Mesenchymal stem cell (in vitro differentiated cells and primary cell): ENCODE measurements around the gene TFPT. TPM values are rescaled to one million over a fixed set of nuclear protein-coding genes. Genes with fewer than 3 reads are reported as not detected.

Experiments used
- DNase-seq: peaks from one replicate; pipeline ENCODE4 v3.0.0-alpha.2; 2013
- H2AFZ ChIP-seq: one replicate; pipeline ENCODE4 v1.6.1; 2013; ENCODE audit warnings: low read depth, mild to moderate bottlenecking, control low read depth, inconsistent platforms, low read length, moderate library complexity
- H2AK5ac ChIP-seq: 2 replicates; pipeline ENCODE4 v1.6.1; 2013; ENCODE audit warnings: low read length, moderate library complexity, mild to moderate bottlenecking, inconsistent platforms; ENCODE audit not compliant: severe bottlenecking
- H2BK120ac ChIP-seq: one replicate; pipeline ENCODE4 v1.6.1; 2013; ENCODE audit warnings: low read depth, mild to moderate bottlenecking, inconsistent platforms, low read length, moderate library complexity
- H2BK12ac ChIP-seq, 2 experiments: one replicate each; pipeline ENCODE4 v1.6.1; 2013; ENCODE audit warnings: inconsistent platforms in 2 of 2, low read length in 2 of 2, mild to moderate bottlenecking in 2 of 2, moderate library complexity in 2 of 2, control low read depth in 1 of 2
- H2BK15ac ChIP-seq: one replicate; pipeline ENCODE4 v1.6.1; 2013; ENCODE audit warnings: mild to moderate bottlenecking, low read depth, inconsistent platforms; ENCODE audit not compliant: poor library complexity, severe bottlenecking
- H2BK5ac ChIP-seq: 2 replicates; pipeline ENCODE4 v1.6.1; 2013; ENCODE audit warnings: low read depth, mild to moderate bottlenecking, low read length, control low read depth, inconsistent platforms; ENCODE audit not compliant: poor library complexity, severe bottlenecking
- H3K14ac ChIP-seq, 2 experiments: one replicate each; pipeline ENCODE4 v1.6.1; 2013; ENCODE audit warnings: inconsistent platforms in 2 of 2, low read length in 2 of 2, control low read depth in 1 of 2, mild to moderate bottlenecking in 1 of 2, moderate library complexity in 1 of 2
- H3K18ac ChIP-seq, 2 experiments: one replicate each; pipeline ENCODE4 v1.6.1; 2013; ENCODE audit warnings: inconsistent platforms in 2 of 2, low read length in 2 of 2, control low read depth in 1 of 2, low read depth in 1 of 2, mild to moderate bottlenecking in 1 of 2
- H3K23ac ChIP-seq, 2 experiments: one replicate each; pipeline ENCODE4 v1.6.1; 2013; ENCODE audit warnings: inconsistent platforms in 2 of 2, low read length in 2 of 2, mild to moderate bottlenecking in 2 of 2, moderate library complexity in 2 of 2, control low read depth in 1 of 2
- H3K27ac ChIP-seq: 2 replicates; pipeline ENCODE4 v1.5.1; 2013; ENCODE audit warnings: mild to moderate bottlenecking, moderate library complexity, low read length, control low read depth, inconsistent platforms; ENCODE audit not compliant: poor library complexity, severe bottlenecking
- H3K27me3 ChIP-seq, 2 experiments: 2 replicates each; pipeline versions ENCODE4 v1.6.1 to v1.7.0; 2013; ENCODE audit warnings: low read length in 2 of 2, mild to moderate bottlenecking in 2 of 2, moderate library complexity in 2 of 2, control low read depth in 1 of 2, inconsistent platforms in 1 of 2; ENCODE audit not compliant: control insufficient read depth in 1 of 2, insufficient read depth in 1 of 2
- H3K36me3 ChIP-seq, 2 experiments: 2 replicates each; pipeline versions ENCODE4 v1.6.1 to v1.7.0; 2013; ENCODE audit warnings: low read length in 2 of 2, control low read depth in 1 of 2, inconsistent platforms in 1 of 2, low read depth in 1 of 2, mild to moderate bottlenecking in 1 of 2; ENCODE audit not compliant: insufficient read depth in 2 of 2, control insufficient read depth in 1 of 2
- H3K4ac ChIP-seq, 2 experiments: one replicate each; pipeline ENCODE4 v1.6.1; 2013; ENCODE audit warnings: inconsistent platforms in 2 of 2, low read length in 2 of 2, mild to moderate bottlenecking in 2 of 2, moderate library complexity in 2 of 2, control low read depth in 1 of 2, low read depth in 1 of 2
- H3K4me1 ChIP-seq: 2 replicates; pipeline ENCODE4 v1.6.1; 2013; ENCODE audit warnings: low read depth, low read length, control low read depth; ENCODE audit not compliant: control insufficient read depth, insufficient read depth
- H3K4me2 ChIP-seq: 2 replicates; pipeline ENCODE4 v1.6.1; 2013; ENCODE audit warnings: low read length, mild to moderate bottlenecking, inconsistent platforms; ENCODE audit not compliant: poor library complexity, severe bottlenecking
- H3K4me3 ChIP-seq, 2 experiments: 2 replicates each; pipeline versions ENCODE4 v1.5.1 to v1.7.0; 2013; ENCODE audit warnings: low read length in 2 of 2, mild to moderate bottlenecking in 2 of 2, control low read depth in 1 of 2, low read depth in 1 of 2; ENCODE audit not compliant: insufficient read depth in 1 of 2
- H3K79me1 ChIP-seq: replicated peaks from 2 replicates; pipeline ENCODE4 v1.6.1; 2013; ENCODE audit warnings: mild to moderate bottlenecking, control low read depth, low read length, inconsistent platforms; ENCODE audit not compliant: poor library complexity, severe bottlenecking
- H3K9ac ChIP-seq: 2 replicates; pipeline ENCODE4 v1.7.0; 2013; ENCODE audit warnings: mild to moderate bottlenecking, low read length, moderate library complexity
- H3K9me3 ChIP-seq: 2 replicates; pipeline ENCODE4 v1.7.0; 2013; ENCODE audit warnings: mild to moderate bottlenecking, low read length; ENCODE audit not compliant: control insufficient read depth
- H4K8ac ChIP-seq: one replicate; pipeline ENCODE4 v1.6.1; 2013; ENCODE audit warnings: inconsistent platforms, mild to moderate bottlenecking, low read length, moderate library complexity
- H4K91ac ChIP-seq: one replicate; pipeline ENCODE4 v1.6.1; 2013; ENCODE audit warnings: mild to moderate bottlenecking, low read length, inconsistent platforms
- WGBS: methylation state at CpG from one replicate; pipeline ENCODE4 v1.1.7; 2013; ENCODE audit warnings: mixed read lengths; 5-methylcytosine and 5-hydroxymethylcytosine counted together
- polyA plus RNA-seq, 2 experiments: library from polyadenylated mRNA; stranded (reverse); fragments of 200-250 nt; gene quantifications; one replicate each; pipeline ENCODE4 v1.2.3, GENCODE V29; 2013

Gene TFPT, protein sequence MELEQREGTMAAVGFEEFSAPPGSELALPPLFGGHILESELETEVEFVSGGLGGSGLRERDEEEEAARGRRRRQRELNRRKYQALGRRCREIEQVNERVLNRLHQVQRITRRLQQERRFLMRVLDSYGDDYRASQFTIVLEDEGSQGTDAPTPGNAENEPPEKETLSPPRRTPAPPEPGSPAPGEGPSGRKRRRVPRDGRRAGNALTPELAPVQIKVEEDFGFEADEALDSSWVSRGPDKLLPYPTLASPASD
- 11.8 TPM for polyA plus RNA-seq (2013, experiment 1 of 2)
- polyA plus RNA-seq (2013, experiment 2 of 2) = 11.8 TPM

DNA sequence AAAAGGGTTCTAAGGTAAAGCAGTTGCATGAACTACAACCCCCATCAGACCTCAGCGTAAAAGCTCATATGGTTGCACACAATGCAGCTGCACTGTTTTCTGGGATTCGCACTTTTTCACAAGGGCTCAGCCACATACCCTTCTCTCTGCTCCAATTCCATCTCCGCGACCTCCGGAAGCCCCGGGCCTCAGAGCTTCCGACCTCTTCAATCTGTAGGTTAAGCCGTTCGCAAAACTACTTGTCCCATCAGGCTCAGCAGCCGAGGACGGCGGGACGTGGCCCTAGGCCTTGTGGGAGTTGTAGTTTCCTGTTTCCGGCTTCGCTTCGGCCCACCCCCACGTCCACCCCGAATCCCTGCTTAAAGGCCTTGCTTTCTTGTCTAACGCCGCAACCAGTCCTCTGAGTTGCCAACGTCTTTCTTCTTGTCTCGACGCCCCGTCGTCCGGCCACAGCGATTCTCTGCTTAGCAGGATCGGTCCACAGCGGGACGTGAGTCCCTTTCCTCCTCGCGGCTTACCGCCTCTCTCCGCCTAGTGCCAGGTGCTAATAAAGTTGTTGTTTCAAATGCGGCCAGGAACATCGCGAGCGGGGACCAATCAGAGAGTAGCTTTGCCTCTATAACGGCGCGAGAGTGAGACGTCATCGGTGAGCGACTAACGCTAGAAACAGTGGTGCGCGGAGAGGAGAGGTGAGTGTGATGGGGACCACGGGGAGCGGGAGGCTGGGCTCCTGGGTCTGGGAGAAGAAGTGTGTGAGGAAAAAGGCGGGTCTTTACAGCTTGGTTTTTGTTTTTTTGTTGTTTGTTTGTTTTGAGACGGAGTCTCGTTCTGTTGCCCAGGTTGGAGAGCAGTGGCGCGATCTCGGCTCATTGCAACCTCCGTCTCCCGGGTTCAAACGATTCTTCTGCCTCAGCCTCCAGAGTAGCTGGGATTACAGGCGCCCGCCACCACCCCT, at the start of gene TFPT, which contains the start of gene PRPF31:
TFPT (minus strand) TSS at position 549 of the 955 bp plus-strand sequence; CDS start at position 161, 388 bp downstream.
PRPF31 (plus strand) TSS at position 646 of the 955 bp plus-strand sequence. CDS start 2,525 bp downstream, outside the sequence.
- peak within 1 kb of the TSS; percentile 29 for H2BK15ac ChIP-seq
- H4K8ac ChIP-seq = peak within 1 kb of the TSS; percentile 93
- peaks cover 33 to 35% of the 10 kb centered on the region in 2 experiments for H3K36me3 ChIP-seq
- peak within 1 kb of the TSS in 1 of 2 experiments; percentile 89 for H3K14ac ChIP-seq
- peak within 1 kb of the TSS; percentile 71 to 92 for H3K4me3 ChIP-seq
- peak within 1 kb of the TSS; percentile 74 for H2AFZ ChIP-seq
- peaks cover 17% of the 10 kb centered on the region for H3K4me1 ChIP-seq
- no peaks in the 10 kb centered on the region for H3K9me3 ChIP-seq
- peak within 1 kb of the TSS; percentile 23 for H2BK120ac ChIP-seq
- H3K4ac ChIP-seq = peak within 1 kb of the TSS; percentile 66 to 82
- peak within 1 kb of the TSS; percentile 93 for H3K9ac ChIP-seq
- peak; percentile 99 for DNase-seq
- H2BK5ac ChIP-seq = peak within 1 kb of the TSS; percentile 92
- peaks cover 47% of the 10 kb centered on the region for H3K79me1 ChIP-seq
- no peaks in the 10 kb centered on the region for H3K27me3 ChIP-seq
- peak within 1 kb of the TSS; percentile 88 for H3K27ac ChIP-seq
- peak within 1 kb of the TSS; percentile 95 to 96 for H3K18ac ChIP-seq
- WGBS = under 1% methylated on average over 60 of the region's 60 CpGs
- H3K23ac ChIP-seq = no peak within 1 kb of the TSS
- H4K91ac ChIP-seq = peak within 1 kb of the TSS; percentile 91
- peak within 1 kb of the TSS; percentile 34 for H2AK5ac ChIP-seq
- peak within 1 kb of the TSS; percentile 93 for H3K4me2 ChIP-seq
- peak within 1 kb of the TSS; percentile 20 to 79 for H2BK12ac ChIP-seq

DNA sequence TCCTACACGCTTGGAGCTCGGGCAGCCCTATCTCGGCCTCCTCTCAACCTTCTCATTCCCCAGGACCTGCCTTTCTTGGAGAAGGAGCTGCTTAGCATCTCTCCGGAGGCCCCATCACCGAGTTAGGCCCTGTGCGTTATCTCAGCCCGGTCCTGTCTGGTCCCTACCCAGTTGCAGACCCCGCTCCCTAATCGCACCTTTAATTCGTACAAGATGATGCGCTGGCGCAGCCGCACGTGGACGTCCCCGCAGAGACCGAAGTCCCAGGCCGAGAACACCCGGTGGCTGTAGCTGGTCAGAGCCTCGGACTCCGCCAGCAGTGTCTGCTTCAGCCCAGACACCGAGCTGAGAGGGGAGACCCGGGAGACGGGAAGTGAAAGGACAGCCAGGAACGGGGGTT, 49.8 kb upstream of the TFPT start:
- Histone ChIP-seq H4K91ac (no peak overlapping the region), H3K4me2 (no peak overlapping the region), H2BK120ac (no peak overlapping the region), H3K18ac (no peak overlapping the region), H3K9ac (no peak overlapping the region), H3K23ac (no peak overlapping the region), H2AFZ (no peak overlapping the region), H3K9me3 (no peaks in the 10 kb centered on the region), H3K79me1 (peaks cover 10% of the 10 kb centered on the region), H2BK12ac (no peak overlapping the region), H2BK5ac (no peak overlapping the region), H2BK15ac (no peak overlapping the region), H3K36me3 (no peaks in the 10 kb centered on the region), H3K14ac (no peak overlapping the region), H3K27ac (no peak overlapping the region), H2AK5ac (no peak overlapping the region), H3K4me3 (no peak overlapping the region), H3K4ac (no peak overlapping the region), H3K4me1 (peaks cover 19% of the 10 kb centered on the region), H4K8ac (no peak overlapping the region), H3K27me3 (peaks cover 0 to 15% of the 10 kb centered on the region in 2 experiments)
- no peak for DNase-seq
- 92% methylated on average over 25 of the region's 25 CpGs for WGBS

DNA sequence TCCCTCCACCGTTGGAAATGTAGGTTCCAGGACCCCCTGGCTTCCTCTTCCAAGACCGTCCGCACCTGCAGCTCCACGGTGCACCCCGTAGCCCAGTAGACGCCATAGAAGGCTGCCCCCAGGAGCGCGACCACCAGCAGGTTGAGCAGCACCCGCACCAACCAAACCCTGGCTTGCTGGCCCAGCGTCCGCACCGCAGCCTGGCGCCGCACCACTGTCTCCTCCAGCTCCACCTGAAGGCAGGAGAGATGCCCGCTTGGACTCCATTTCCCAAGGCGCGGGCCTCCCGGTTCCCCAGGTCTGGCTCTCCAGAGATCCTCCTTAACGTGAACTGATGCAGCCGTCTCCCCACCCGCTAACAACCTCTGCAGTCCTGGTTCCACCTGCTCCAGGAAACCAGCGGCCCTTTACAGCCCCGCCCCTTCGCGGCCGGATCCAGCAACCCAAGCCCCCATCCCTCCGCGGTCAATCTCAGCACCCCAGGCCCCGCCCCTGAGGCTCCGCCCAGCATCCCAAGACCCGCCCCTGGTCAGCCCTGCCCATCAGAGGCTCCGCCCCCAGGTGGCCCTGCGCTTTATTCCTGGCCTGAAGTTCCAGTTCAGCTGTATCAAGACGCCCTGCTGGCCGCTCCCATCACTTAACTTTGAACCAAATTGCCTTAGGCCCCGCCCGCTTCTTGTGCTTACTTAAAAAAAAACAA, 49.1 kb upstream of the TFPT start:
- no peak overlapping the region for H3K14ac ChIP-seq
- H4K8ac ChIP-seq = no peak overlapping the region
- H3K27ac ChIP-seq = no peak overlapping the region
- H2BK15ac ChIP-seq = no peak overlapping the region
- H3K4me2 ChIP-seq = no peak overlapping the region
- H3K9ac ChIP-seq = no peak overlapping the region
- no peaks in the 10 kb centered on the region for H3K9me3 ChIP-seq
- no peaks in the 10 kb centered on the region for H3K36me3 ChIP-seq
- 13% methylated on average over 35 of the region's 37 CpGs for WGBS
- H2AK5ac ChIP-seq = no peak overlapping the region
- H3K4ac ChIP-seq = no peak overlapping the region
- H3K4me1 ChIP-seq = peaks cover 20% of the 10 kb centered on the region
- H3K27me3 ChIP-seq = peaks cover 0 to 15% of the 10 kb centered on the region in 2 experiments
- H2AFZ ChIP-seq = no peak overlapping the region
- H3K18ac ChIP-seq = peak overlapping the region in 1 of 2 experiments; percentile 56
- no peak overlapping the region for H2BK12ac ChIP-seq
- H2BK120ac ChIP-seq = no peak overlapping the region
- H3K4me3 ChIP-seq = peak overlapping the region in 1 of 2 experiments; percentile 53
- DNase-seq = peak; percentile 54
- H3K79me1 ChIP-seq = peaks cover 10% of the 10 kb centered on the region
- H2BK5ac ChIP-seq = no peak overlapping the region
- no peak overlapping the region for H3K23ac ChIP-seq
- H4K91ac ChIP-seq = peak overlapping the region; percentile 44
